Karpas-422 (cell line): ENCODE measurements around the gene SLC5A10. TPM values are rescaled to one million over a fixed set of nuclear protein-coding genes. Genes with fewer than 3 reads are reported as not detected.
"Not testable (repeated sequence)": the region's sequence is repeated elsewhere in the genome, so short reads cannot be mapped to it uniquely, and the experiment has no call there.

ENCODE experiments used
- DNase-seq: peaks from one replicate; pipeline ENCODE4 v3.0.0-alpha.2; 2015
- H2AFZ ChIP-seq: fragments of 200-600 bp; sonication (generic); 2 replicates; pipeline ENCODE4 v1.6.1; 2014; ENCODE audit warnings: antibody characterized with exemption, low read length, mixed read lengths
- H3K27ac ChIP-seq: fragments of 200-600 bp; sonication (generic); 2 replicates; pipeline ENCODE4 v1.5.1; 2014; ENCODE audit warnings: mild to moderate bottlenecking, low read length, moderate library complexity
- H3K27me3 ChIP-seq: fragments of 200-600 bp; sonication (generic); 2 replicates; pipeline ENCODE4 v1.6.1; 2014; ENCODE audit warnings: low read length, mixed read lengths
- H3K36me3 ChIP-seq: fragments of 200-600 bp; sonication (generic); 2 replicates; pipeline ENCODE4 v1.6.1; 2014; ENCODE audit warnings: low read length, mixed read lengths; ENCODE audit not compliant: insufficient read depth
- H3K4me1 ChIP-seq: fragments of 200-600 bp; sonication (generic); 2 replicates; pipeline ENCODE4 v1.6.1; 2014; ENCODE audit warnings: mild to moderate bottlenecking, low read length, mixed read lengths
- H3K4me2 ChIP-seq: fragments of 200-600 bp; sonication (generic); 2 replicates; pipeline ENCODE4 v1.6.1; 2014; ENCODE audit warnings: low read length, low read depth, mild to moderate bottlenecking; ENCODE audit not compliant: poor library complexity, severe bottlenecking
- H3K4me3 ChIP-seq: fragments of 200-600 bp; sonication (generic); 2 replicates; pipeline ENCODE4 v1.5.1; 2014; ENCODE audit warnings: mild to moderate bottlenecking, antibody characterized with exemption, low read length, mixed read lengths
- H3K79me2 ChIP-seq: fragments of 200-600 bp; sonication (generic); 2 replicates; pipeline ENCODE4 v1.6.1; 2014; ENCODE audit warnings: mild to moderate bottlenecking, low read length, mixed read lengths
- H3K9ac ChIP-seq: fragments of 200-600 bp; sonication (generic); 2 replicates; pipeline ENCODE4 v1.6.0; 2014; ENCODE audit warnings: low read length
- H3K9me2 ChIP-seq: fragments of 200-600 bp; sonication (generic), shearing (Covaris generic); replicated peaks from 2 replicates; pipeline ENCODE4 v1.6.0; 2014; ENCODE audit warnings: mild to moderate bottlenecking, low read length, moderate library complexity; ENCODE audit not compliant: insufficient read depth
- H3K9me3 ChIP-seq: fragments of 300-700, 200-600 bp; sonication (generic); 2 replicates; pipeline ENCODE4 v1.6.1; 2014; ENCODE audit warnings: low read length, mixed read lengths
- H4K20me1 ChIP-seq: fragments of 200-600 bp; sonication (generic); 2 replicates; pipeline ENCODE4 v1.6.1; 2014; ENCODE audit warnings: mild to moderate bottlenecking, antibody characterized with exemption, low read length, low read depth; ENCODE audit not compliant: insufficient read depth
- small RNA-seq: library from RNA; depleted of rRNA; stranded (forward); fragments of <200 nt; gene quantifications from one replicate; pipeline ENCODE3, GENCODE V24; 2014
- total RNA-seq: library from RNA; depleted of rRNA; stranded (reverse); fragments of >200 nt; shearing (Covaris generic); gene quantifications from 2 replicates; pipeline ENCODE4 v1.2.3, GENCODE V29; 2014; ENCODE audit warnings: low replicate concordance; rRNA removed

Gene SLC5A10
- total RNA-seq, 1 experiment from 2014 or later, result not detected

DNA sequence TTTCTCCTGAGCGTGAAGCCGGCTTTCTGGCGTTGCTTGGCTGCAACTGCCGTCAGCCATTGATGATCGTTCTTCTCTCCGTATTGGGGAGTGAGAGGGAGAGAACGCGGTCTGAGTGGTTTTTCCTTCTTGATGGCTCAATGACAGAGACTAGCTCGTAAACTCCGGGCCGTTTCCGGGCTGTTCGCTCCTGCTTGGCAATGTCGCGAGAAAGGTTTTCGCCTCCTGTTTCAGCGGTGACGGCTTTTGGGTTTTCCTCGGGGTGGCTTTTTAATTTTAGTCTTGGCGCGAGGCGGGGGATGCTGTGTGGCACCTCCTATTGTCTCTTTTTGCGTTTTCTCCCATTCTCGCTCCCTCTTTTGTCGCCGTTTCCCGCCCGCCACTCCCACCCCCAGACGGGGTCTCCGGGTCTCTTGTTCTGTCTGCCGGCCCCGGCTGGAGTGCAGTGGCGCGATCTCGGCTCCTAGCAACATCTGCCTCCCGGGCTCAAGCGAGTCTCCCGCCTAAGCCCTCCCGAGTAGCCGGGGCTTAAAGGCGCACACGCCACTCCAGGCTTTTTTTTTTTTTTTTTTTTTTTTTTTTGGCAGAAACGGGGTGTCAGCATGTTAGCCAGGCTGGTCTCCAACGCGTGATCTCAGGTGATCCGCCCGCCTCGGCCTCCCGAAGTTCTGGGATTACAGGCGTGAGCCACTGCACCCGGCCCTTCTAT is 110.2 kb downstream of the SLC5A10 start:
- not testable (repeated sequence) for H3K9me3 ChIP-seq, H3K9ac ChIP-seq, H3K9me2 ChIP-seq, H3K4me3 ChIP-seq, H3K79me2 ChIP-seq, H3K36me3 ChIP-seq, DNase-seq, H3K4me2 ChIP-seq, H3K27ac ChIP-seq, H3K4me1 ChIP-seq, H4K20me1 ChIP-seq, H3K27me3 ChIP-seq, H2AFZ ChIP-seq

DNA sequence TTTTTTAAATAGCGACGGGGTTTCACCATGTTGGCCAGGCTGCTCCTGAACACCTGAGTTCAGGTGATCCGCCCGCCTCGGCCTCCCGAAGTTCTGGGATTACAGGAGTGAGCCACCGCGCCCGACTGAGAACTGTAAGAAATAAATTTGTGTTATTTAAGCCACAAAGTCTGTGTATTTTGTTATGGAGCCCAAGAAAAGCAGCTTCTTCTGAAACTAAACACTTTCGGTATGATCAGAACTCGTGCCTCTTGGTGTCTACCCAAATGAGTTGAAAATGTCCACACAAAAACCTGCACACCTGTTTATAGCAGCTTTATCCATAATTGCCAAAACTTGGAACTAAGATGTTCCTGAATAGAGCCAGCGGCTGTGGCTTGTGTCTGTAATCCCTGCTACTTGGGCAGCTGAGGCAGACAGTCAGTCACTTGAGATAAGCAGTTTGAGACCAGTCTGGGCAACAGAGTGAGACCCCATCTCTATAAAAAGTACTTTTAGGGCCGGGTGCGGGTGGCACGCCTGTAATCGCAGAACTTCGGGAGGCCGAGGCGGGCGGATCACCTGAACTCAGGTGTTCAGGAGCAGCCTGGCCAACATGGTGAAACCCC is 110.9 kb downstream of the SLC5A10 start:
- H3K9me2 ChIP-seq, H3K9me3 ChIP-seq, DNase-seq, H3K4me2 ChIP-seq, H3K4me3 ChIP-seq, H4K20me1 ChIP-seq, H3K4me1 ChIP-seq, H3K36me3 ChIP-seq, H2AFZ ChIP-seq, H3K9ac ChIP-seq, H3K27me3 ChIP-seq, H3K79me2 ChIP-seq, H3K27ac ChIP-seq: not testable (repeated sequence)

DNA sequence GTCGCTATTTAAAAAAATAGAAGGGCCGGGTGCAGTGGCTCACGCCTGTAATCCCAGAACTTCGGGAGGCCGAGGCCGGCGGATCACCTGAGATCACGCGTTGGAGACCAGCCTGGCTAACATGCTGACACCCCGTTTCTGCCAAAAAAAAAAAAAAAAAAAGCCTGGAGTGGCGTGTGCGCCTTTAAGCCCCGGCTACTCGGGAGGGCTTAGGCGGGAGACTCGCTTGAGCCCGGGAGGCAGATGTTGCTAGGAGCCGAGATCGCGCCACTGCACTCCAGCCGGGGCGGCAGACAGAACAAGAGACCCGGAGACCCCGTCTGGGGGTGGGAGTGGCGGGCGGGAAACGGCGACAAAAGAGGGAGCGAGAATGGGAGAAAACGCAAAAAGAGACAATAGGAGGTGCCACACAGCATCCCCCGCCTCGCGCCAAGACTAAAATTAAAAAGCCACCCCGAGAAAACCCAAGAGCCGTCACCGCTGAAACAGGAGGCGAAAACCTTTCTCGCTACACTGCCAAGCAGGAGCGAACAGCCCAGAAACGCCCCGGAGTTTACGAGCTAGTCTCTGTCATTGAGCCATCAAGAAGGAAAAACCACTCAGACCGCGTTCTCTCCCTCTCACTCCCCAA is 111.5 kb downstream of the SLC5A10 start:
- not testable (repeated sequence) for DNase-seq, H3K9me3 ChIP-seq, H3K4me3 ChIP-seq, H4K20me1 ChIP-seq, H3K4me1 ChIP-seq, H3K36me3 ChIP-seq, H3K9ac ChIP-seq, H3K27ac ChIP-seq, H3K79me2 ChIP-seq, H3K9me2 ChIP-seq, H3K4me2 ChIP-seq, H2AFZ ChIP-seq, H3K27me3 ChIP-seq

DNA sequence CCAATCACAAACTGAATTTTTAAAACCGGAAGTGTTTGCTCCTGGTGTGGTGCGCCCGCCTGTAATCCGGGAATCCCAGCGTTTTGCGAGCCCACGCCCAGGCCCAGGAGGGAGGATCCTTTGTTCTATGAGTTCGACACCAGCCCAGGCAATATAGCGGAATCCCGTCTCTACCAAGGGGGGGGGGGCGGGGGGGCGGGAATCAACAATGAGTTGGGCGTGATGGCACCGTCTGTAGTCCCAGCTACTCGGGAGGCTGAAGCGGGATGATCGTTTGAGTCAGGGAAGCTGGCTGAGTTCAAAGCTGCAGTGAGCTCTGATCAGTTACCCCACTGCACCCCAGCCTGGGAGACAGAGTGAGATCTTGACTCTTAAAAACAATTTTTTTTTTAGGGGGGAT is 112.4 kb downstream of the SLC5A10 start:
- peak; percentile 33 for DNase-seq
- H3K4me3 ChIP-seq, H3K9me2 ChIP-seq, H3K4me1 ChIP-seq, H3K9ac ChIP-seq, H3K27ac ChIP-seq, H2AFZ ChIP-seq, H3K9me3 ChIP-seq, H3K36me3 ChIP-seq, H4K20me1 ChIP-seq, H3K27me3 ChIP-seq, H3K79me2 ChIP-seq: not testable (repeated sequence)
- H3K4me2 ChIP-seq, result peak overlapping the region; percentile 11

DNA sequence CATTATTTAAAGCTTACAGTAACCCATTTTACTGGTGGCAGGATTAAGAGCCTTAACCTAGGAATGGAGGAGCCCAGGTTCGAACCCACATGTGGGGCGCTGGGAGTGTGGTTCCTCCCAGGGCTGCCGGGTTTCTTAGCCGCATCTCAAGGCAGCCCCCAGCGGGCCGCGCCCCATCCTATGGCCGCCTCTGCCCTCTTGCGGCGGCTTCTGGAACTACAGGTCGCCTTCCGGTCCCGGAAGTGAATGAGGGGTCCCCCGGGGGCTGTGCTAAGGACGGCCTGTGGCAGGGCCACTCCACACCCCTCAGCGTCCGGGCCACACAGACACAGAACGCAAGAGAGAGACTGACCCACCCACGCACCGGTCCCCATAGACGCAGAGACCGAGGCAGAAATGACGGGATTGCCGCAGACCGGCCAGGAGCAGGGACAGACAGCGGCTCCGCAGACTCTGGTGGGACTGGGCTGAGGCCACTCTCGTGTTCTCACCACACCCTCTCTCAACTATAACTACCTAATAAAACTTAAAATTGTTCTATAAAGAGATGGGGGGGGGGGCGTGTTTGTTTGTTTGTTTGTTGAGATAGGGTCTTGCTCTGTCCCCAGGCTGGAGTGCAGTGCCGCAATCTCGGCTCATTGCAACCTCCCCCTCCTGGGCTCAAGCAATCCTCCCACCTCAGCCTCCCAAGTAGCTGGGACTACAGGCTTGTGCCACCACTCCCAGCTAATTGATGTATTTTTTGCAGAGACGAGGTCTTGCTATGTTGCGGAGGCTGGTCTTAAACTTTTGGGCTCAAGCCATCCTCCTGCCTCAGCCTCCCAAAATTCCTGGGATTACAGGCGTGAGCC is 118.6 kb downstream of the SLC5A10 start:
- H3K9me3 ChIP-seq, H4K20me1 ChIP-seq, DNase-seq, H3K9ac ChIP-seq, H3K36me3 ChIP-seq, H3K27ac ChIP-seq, H3K4me2 ChIP-seq, H3K4me1 ChIP-seq, H3K9me2 ChIP-seq, H3K27me3 ChIP-seq, H3K79me2 ChIP-seq, H3K4me3 ChIP-seq, H2AFZ ChIP-seq: not testable (repeated sequence)

Small RNAs within 50 kb of the gene (small RNA-seq; reads per million reads assigned to genes)
- not detected for gene AC090286.3
- not detected for gene RF00324

Other genes with a start within 250 kb of the SLC5A10 start
- gene FBXW10, start 208.1 kb upstream of the SLC5A10 start, total RNA-seq, result not detected in 2 replicates
- 21.1 and 26.8 TPM in 2 replicates for gene TVP23B, start 171.0 kb upstream of the SLC5A10 start, total RNA-seq
- gene PRPSAP2, start 94.0 kb upstream of the SLC5A10 start, total RNA-seq, result 114 and 181 TPM in 2 replicates
- gene FAM83G, start 52.6 kb downstream of the SLC5A10 start, total RNA-seq, result 9.2 and 22.9 TPM in 2 replicates
- gene GRAP, start 94.8 kb downstream of the SLC5A10 start, total RNA-seq, result 17.6 and 29.9 TPM in 2 replicates
- 6.2 and 20.6 TPM in 2 replicates for gene GRAPL, start 175.4 kb downstream of the SLC5A10 start, total RNA-seq